ENCODE data around the gene ZNF335. TPM values are rescaled to one million over a fixed set of nuclear protein-coding genes. Genes with fewer than 3 reads are reported as not detected.

The ZNF335 gene
- total and polyA plus RNA-seq, 11 donors, result 5.6 to 14.9 (median 7.5) TPM

GRCh38 chr20:45944151-45944964 lies 27.6 kb downstream of the ZNF335 start:
- TF ChIP-seq CTCF (IDR thresholded peaks at IDR 0.05) (no peak), POLR2A (IDR thresholded peaks at IDR 0.05) (no peak)
- ATAC-seq (no peak), DNase-seq (no peak)
- Histone ChIP-seq H3K9me3 (no peaks in the 10 kb centered on the region), H3K36me3 (peaks cover 2 to 100% (median 98%) of the 10 kb centered on the region in 9 donors), H3K27ac (peak overlapping the region in 1 of 12 donors; percentile 37), H3K4me3 (no peak overlapping the region), H3K27me3 (no peaks in the 10 kb centered on the region), H3K4me1 (peaks cover 0 to 39% (median 0%) of the 10 kb centered on the region in 12 donors)
- intact Hi-C loops (cut with DNase I), result no loop called here
- WGBS, 4 donors, result 84 to 89% (median 88%) methylated on average over 15 of the region's 15 CpGs

- Histone ChIP-seq H3K27me3 (no peaks in the 10 kb centered on the region), H3K4me3 (no peak overlapping the region), H3K9me3 (no peaks in the 10 kb centered on the region), H3K4me1 (peaks cover 0 to 39% (median 0%) of the 10 kb centered on the region in 12 donors), H3K36me3 (peaks cover 2 to 100% (median 98%) of the 10 kb centered on the region in 9 donors), H3K27ac (no peak overlapping the region)
- intact Hi-C loops (cut with DNase I), result no loop called here
- WGBS, 4 donors, result 85 to 95% (median 93%) methylated on average over 6 of the region's 6 CpGs
- DNase-seq (no peak), ATAC-seq (no peak)
- TF ChIP-seq POLR2A (IDR thresholded peaks at IDR 0.05) (no peak), CTCF (IDR thresholded peaks at IDR 0.05) (no peak)
Measured at GRCh38 chr20:45943613-45944012, 28.4 kb downstream of the ZNF335 start.

- H3K36me3 ChIP-seq, result peaks cover 2 to 87% (median 84%) of the 10 kb centered on the region in 9 donors
- no peak for TF ChIP-seq CTCF (IDR thresholded peaks at IDR 0.05)
- TF ChIP-seq POLR2A (IDR thresholded peaks at IDR 0.05), result no peak
- DNase-seq (no peak), ATAC-seq (no peak)
- peaks cover 0 to 31% (median 11%) of the 10 kb centered on the region in 12 donors for H3K4me1 ChIP-seq
- H3K27me3 ChIP-seq, result no peaks in the 10 kb centered on the region
- no peak overlapping the region for H3K27ac ChIP-seq
- 94 to 97% (median 95%) methylated on average over 7 to 13 of the region's 13 CpGs for WGBS, 4 donors
- no peaks in the 10 kb centered on the region for H3K9me3 ChIP-seq
- intact Hi-C loops (cut with DNase I), result no loop called here
- no peak overlapping the region for H3K4me3 ChIP-seq
Measured at GRCh38 chr20:45940469-45940868, 31.5 kb downstream of the ZNF335 start.

- no peaks in the 10 kb centered on the region for H3K9me3 ChIP-seq
- H3K27ac ChIP-seq, result no peak overlapping the region
- intact Hi-C loops (cut with DNase I), result no loop called here
- ATAC-seq (no peak), DNase-seq (no peak)
- peaks cover 2 to 83% (median 80%) of the 10 kb centered on the region in 9 donors for H3K36me3 ChIP-seq
- no peak overlapping the region for H3K4me3 ChIP-seq
- H3K27me3 ChIP-seq, result no peaks in the 10 kb centered on the region
- whole genome bisulfite sequencing, 4 donors, result 86 to 96% (median 94%) methylated on average over 3 of the region's 3 CpGs
- TF ChIP-seq POLR2A (IDR thresholded peaks at IDR 0.05) (no peak), CTCF (IDR thresholded peaks at IDR 0.05) (no peak)
- peaks cover 0 to 27% (median 11%) of the 10 kb centered on the region in 12 donors for H3K4me1 ChIP-seq
Measured at GRCh38 chr20:45940053-45940452, 31.9 kb downstream of the ZNF335 start.
